HepG2 (cell line): Measurements from ENCODE around the gene NCOA7. TPM values are rescaled to one million over a fixed set of nuclear protein-coding genes. Genes with fewer than 3 reads are reported as not detected.

ENCODE experiments used
- BCL6 ChIP-seq: IDR thresholded peaks from 2 replicates; pipeline ENCODE4 v1.6.1; 2016; ENCODE audit warnings: missing genetic modification reagents, missing compliant biosample characterization
- ESRRA ChIP-seq: sonication (generic); formaldehyde crosslinking; IDR thresholded peaks from 2 replicates; pipeline ENCODE4 v1.5.1; 2020; ENCODE audit warnings: mild to moderate bottlenecking, low read depth, missing genetic modification reagents
- HBP1 ChIP-seq: IDR thresholded peaks from 2 replicates; pipeline ENCODE4 v1.6.1; 2016; ENCODE audit warnings: low read depth, control low read depth
- HNF1B ChIP-seq: sonication (generic); formaldehyde crosslinking; IDR thresholded peaks from 2 replicates; pipeline ENCODE4 v1.5.1; 2020; ENCODE audit warnings: mild to moderate bottlenecking, moderate library complexity, missing genetic modification reagents
- IKZF4 ChIP-seq: sonication (generic); formaldehyde crosslinking; IDR thresholded peaks from 2 replicates; pipeline ENCODE4 v1.5.1; 2020; ENCODE audit warnings: borderline replicate concordance, mild to moderate bottlenecking, low read depth, missing genetic modification reagents; ENCODE audit errors: not compliant biosample characterization
- KDM5B ChIP-seq: sonication (generic); formaldehyde crosslinking; IDR thresholded peaks from 2 replicates; pipeline ENCODE4 v1.4.0; 2020; ENCODE audit warnings: missing genetic modification reagents, mild to moderate bottlenecking, borderline replicate concordance
- MAFF ChIP-seq: IDR thresholded peaks from 2 replicates; pipeline ENCODE4 v1.6.1; 2011; ENCODE audit warnings: low read depth, low read length, improper control_type of control experiment
- PHF21A ChIP-seq: sonication (generic); formaldehyde crosslinking; IDR thresholded peaks from 2 replicates; pipeline ENCODE4 v1.5.0; 2020; ENCODE audit warnings: mild to moderate bottlenecking, missing genetic modification reagents
- ZBTB26 ChIP-seq: IDR thresholded peaks from 2 replicates; pipeline ENCODE4 v1.6.1; 2016; ENCODE audit warnings: missing compliant biosample characterization, missing genetic modification reagents, borderline replicate concordance
- ZEB1 ChIP-seq: IDR thresholded peaks from 2 replicates; pipeline ENCODE4 v1.6.1; 2012; ENCODE audit warnings: mild to moderate bottlenecking, low read depth, inconsistent platforms; ENCODE audit not compliant: insufficient replicate concordance
- ZNF281 ChIP-seq: sonication (generic); formaldehyde crosslinking; IDR thresholded peaks from 2 replicates; pipeline ENCODE4 v1.4.0; 2020; ENCODE audit warnings: missing genetic modification reagents, borderline replicate concordance
- ZNF350 ChIP-seq: sonication (generic); formaldehyde crosslinking; IDR thresholded peaks from 2 replicates; pipeline ENCODE4 v1.4.0; 2020; ENCODE audit warnings: mild to moderate bottlenecking, low read depth, missing genetic modification reagents, borderline replicate concordance
- ZNF430 ChIP-seq: sonication (generic); formaldehyde crosslinking; IDR thresholded peaks from 2 replicates; pipeline ENCODE4 v1.9.0; 2021; ENCODE audit warnings: mild to moderate bottlenecking, missing genetic modification reagents
- ZNF652 ChIP-seq: IDR thresholded peaks from 2 replicates; pipeline ENCODE4 v1.6.1; 2016; ENCODE audit warnings: low read depth, borderline replicate concordance
- ZNF687 ChIP-seq: sonication (generic); formaldehyde crosslinking; IDR thresholded peaks from 2 replicates; pipeline ENCODE4 v1.5.1; 2020; ENCODE audit warnings: mild to moderate bottlenecking, missing genetic modification reagents, moderate library complexity
- polyA plus RNA-seq, 8 experiments: library from polyadenylated mRNA; depleted of rRNA in 3 of 8; stranded (reverse) in 7 of 8; unstranded in 1 of 8; fragments of >200 nt; fragmentation: Illumina TruSeq in 4 of 8; extraction: Trizol in 4 of 8; gene quantifications; 2 replicates each; pipeline versions ENCODE4 v1.2.1 to v1.2.3, GENCODE V29; 2011 to 2016; ENCODE audit warnings: low read depth in 4 of 8, missing spikeins in 1 of 8, mixed read lengths in 1 of 8; ENCODE audit not compliant: insufficient read depth in 1 of 8
- total RNA-seq, 5 experiments: library from RNA; depleted of rRNA; stranded (reverse); fragments of >200 nt; fragmentation: Illumina TruSeq; extraction: Trizol; gene quantifications; 2 replicates each; pipeline ENCODE4 v1.2.3, GENCODE V29; 2016; ENCODE audit warnings: low read depth in 1 of 5

Gene NCOA7
- total and polyA plus RNA-seq, 2 of the 13 experiments (the other 11 are each of a cell fraction or from before 2014, with no cell fraction given) = 13.6 to 20.8 TPM

- TF ChIP-seq ZNF652 (0 out of 2 replicates have a peak, but pooled peaks have one; percentile 17), ZEB1 (peak; percentile 83), ZNF281 (CRISPR knock-in tag) (no peak), IKZF4 (CRISPR knock-in tag) (no peak), ZBTB26 (CRISPR knock-in tag) (peak; percentile 62; the same call in 1 of the 2 replicates), KDM5B (peak; percentile 20; the same call in 1 of the 2 replicates), ZNF687 (CRISPR knock-in tag) (peak; percentile 30; the same call in 1 of the 2 replicates), HNF1B (CRISPR knock-in tag) (peak; percentile 56; the same call in 1 of the 2 replicates), BCL6 (CRISPR knock-in tag) (no peak; the same call in 1 of the 2 replicates), HBP1 (CRISPR knock-in tag) (no peak), ESRRA (0 out of 2 replicates have a peak, but pooled peaks have one; percentile 17), ZNF430 (CRISPR knock-in tag) (0 out of 2 replicates have a peak, but pooled peaks have one; percentile 39), ZNF350 (CRISPR knock-in tag) (no peak), MAFF (no peak), PHF21A (CRISPR knock-in tag) (0 out of 2 replicates have a peak, but pooled peaks have one; percentile 12)
These were observed 152.1 kb downstream of the NCOA7 start (continued) for GRCh38 chr6:125942672-125943527.
